Neural cell (in vitro differentiated cells): ENCODE data around the gene TRIM46. TPM values are rescaled to one million over a fixed set of nuclear protein-coding genes. Genes with fewer than 3 reads are reported as not detected.

Source experiments
- H2AFZ ChIP-seq: fragments of 200-600, 300-800 bp; sonication (generic), shearing (Covaris generic); 2 replicates; pipeline ENCODE4 v1.6.0; 2014; ENCODE audit warnings: low read depth, mild to moderate bottlenecking, antibody characterized with exemption, low read length, moderate library complexity
- H3F3A ChIP-seq: fragments of 200-600 bp; shearing (Covaris generic); 2 replicates; pipeline ENCODE4 v1.6.1; 2016; ENCODE audit warnings: mild to moderate bottlenecking, moderate library complexity, mixed read lengths, antibody characterized with exemption, low read length; ENCODE audit not compliant: insufficient read depth, poor library complexity, severe bottlenecking
- H3K27ac ChIP-seq: fragments of 200-600, 300-800 bp; sonication (generic), shearing (Covaris generic); 2 replicates; pipeline ENCODE4 v1.5.1; 2014; ENCODE audit warnings: mild to moderate bottlenecking, low read length, moderate library complexity
- H3K27me3 ChIP-seq: fragments of 300-800, 200-600 bp; sonication (generic), shearing (Covaris generic); 2 replicates; pipeline ENCODE4 v1.6.0; 2014; ENCODE audit warnings: mild to moderate bottlenecking, low read depth, low read length, moderate library complexity; ENCODE audit not compliant: insufficient read depth
- H3K36me3 ChIP-seq: fragments of 300-800, 200-600 bp; sonication (generic), shearing (Covaris generic); 2 replicates; pipeline ENCODE4 v1.5.1; 2014; ENCODE audit warnings: mild to moderate bottlenecking, antibody characterized with exemption, low read length, moderate library complexity; ENCODE audit not compliant: insufficient read depth
- H3K4me2 ChIP-seq: fragments of 300-800, 200-600 bp; sonication (generic), shearing (Covaris generic); 2 replicates; pipeline ENCODE4 v1.6.0; 2014; ENCODE audit warnings: mild to moderate bottlenecking, low read length
- H3K4me3 ChIP-seq: fragments of 300-800, 200-600 bp; sonication (generic), shearing (Covaris generic); 2 replicates; pipeline ENCODE4 v1.5.1; 2014; ENCODE audit warnings: mild to moderate bottlenecking, low read length, moderate library complexity
- H3K79me2 ChIP-seq: fragments of 200-600 bp; shearing (Covaris generic); replicated peaks from 2 replicates; pipeline ENCODE4 v1.6.0; 2014; ENCODE audit warnings: mild to moderate bottlenecking, low read length, moderate library complexity; ENCODE audit not compliant: insufficient read depth
- H3K9ac ChIP-seq: fragments of 300-800, 200-600 bp; sonication (generic), shearing (Covaris generic); 2 replicates; pipeline ENCODE4 v1.6.1; 2016; ENCODE audit warnings: mild to moderate bottlenecking, low read length, mixed read lengths
- H3K9me2 ChIP-seq: fragments of 200-600 bp; shearing (Covaris generic); 2 replicates; pipeline ENCODE4 v1.6.1; 2016; ENCODE audit warnings: mild to moderate bottlenecking, low read length, mixed read lengths; ENCODE audit not compliant: insufficient read depth
- H3K9me3 ChIP-seq: fragments of 200-600, 300-800 bp; sonication (generic), shearing (Covaris generic); 2 replicates; pipeline ENCODE4 v1.6.1; 2016; ENCODE audit warnings: mild to moderate bottlenecking, mixed run types, low read length, moderate library complexity, mixed read lengths
- H4K20me1 ChIP-seq: fragments of 200-600 bp; shearing (Covaris generic); 2 replicates; pipeline ENCODE4 v1.6.1; 2016; ENCODE audit warnings: mild to moderate bottlenecking, mixed run types; ENCODE audit not compliant: insufficient read depth
- CTCF ChIP-seq: fragments of 450-650 bp; IDR thresholded peaks from 2 replicates; pipeline ENCODE4 v1.5.1; 2014; ENCODE audit warnings: antibody characterized with exemption, mild to moderate bottlenecking, moderate library complexity; ENCODE audit not compliant: poor library complexity, severe bottlenecking
- EP300 ChIP-seq: fragments of 450-650 bp; conservative IDR thresholded peaks from 2 replicates; pipeline ENCODE4 v1.6.1; 2014; ENCODE audit warnings: antibody characterized with exemption, mild to moderate bottlenecking, moderate library complexity; ENCODE audit not compliant: poor library complexity, severe bottlenecking
- EZH2 ChIP-seq: fragments of 200-600, 300-800 bp; shearing (Covaris generic), sonication (generic); IDR thresholded peaks from 2 replicates; pipeline ENCODE4 v1.6.1; 2014; ENCODE audit warnings: antibody characterized with exemption, low read length, borderline replicate concordance, mild to moderate bottlenecking; ENCODE audit not compliant: insufficient read depth, poor library complexity, severe bottlenecking
- MXI1 ChIP-seq: fragments of 450-650 bp; conservative IDR thresholded peaks from 2 replicates; pipeline ENCODE4 v1.6.1; 2014; ENCODE audit warnings: antibody characterized with exemption, mild to moderate bottlenecking; ENCODE audit not compliant: poor library complexity, severe bottlenecking
- POLR2AphosphoS5 ChIP-seq: IDR thresholded peaks from 2 replicates; pipeline ENCODE4 v1.6.1; 2012
- RAD21 ChIP-seq: fragments of 450-650 bp; conservative IDR thresholded peaks from 2 replicates; pipeline ENCODE4 v1.6.1; 2014; ENCODE audit warnings: antibody characterized with exemption, mild to moderate bottlenecking, moderate library complexity
- REST ChIP-seq: IDR thresholded peaks from 2 replicates; pipeline ENCODE4 v1.6.1; 2012; ENCODE audit warnings: borderline replicate concordance
- SMC3 ChIP-seq: fragments of 450-650 bp; conservative IDR thresholded peaks from 2 replicates; pipeline ENCODE4 v1.6.1; 2014; ENCODE audit warnings: antibody characterized with exemption, mild to moderate bottlenecking, moderate library complexity; ENCODE audit not compliant: poor library complexity
- TAF1 ChIP-seq: IDR thresholded peaks from 2 replicates; pipeline ENCODE4 v1.6.1; 2012; ENCODE audit warnings: low read depth
- polyA plus RNA-seq: library from polyadenylated mRNA; depleted of rRNA; stranded (reverse); fragments of >200 nt; gene quantifications from 2 replicates; pipeline ENCODE4 v1.2.3, GENCODE V29; 2014

The TRIM46 gene
- polyA plus RNA-seq, 1 donor from 2014 or later = 31.5 TPM

DNA sequence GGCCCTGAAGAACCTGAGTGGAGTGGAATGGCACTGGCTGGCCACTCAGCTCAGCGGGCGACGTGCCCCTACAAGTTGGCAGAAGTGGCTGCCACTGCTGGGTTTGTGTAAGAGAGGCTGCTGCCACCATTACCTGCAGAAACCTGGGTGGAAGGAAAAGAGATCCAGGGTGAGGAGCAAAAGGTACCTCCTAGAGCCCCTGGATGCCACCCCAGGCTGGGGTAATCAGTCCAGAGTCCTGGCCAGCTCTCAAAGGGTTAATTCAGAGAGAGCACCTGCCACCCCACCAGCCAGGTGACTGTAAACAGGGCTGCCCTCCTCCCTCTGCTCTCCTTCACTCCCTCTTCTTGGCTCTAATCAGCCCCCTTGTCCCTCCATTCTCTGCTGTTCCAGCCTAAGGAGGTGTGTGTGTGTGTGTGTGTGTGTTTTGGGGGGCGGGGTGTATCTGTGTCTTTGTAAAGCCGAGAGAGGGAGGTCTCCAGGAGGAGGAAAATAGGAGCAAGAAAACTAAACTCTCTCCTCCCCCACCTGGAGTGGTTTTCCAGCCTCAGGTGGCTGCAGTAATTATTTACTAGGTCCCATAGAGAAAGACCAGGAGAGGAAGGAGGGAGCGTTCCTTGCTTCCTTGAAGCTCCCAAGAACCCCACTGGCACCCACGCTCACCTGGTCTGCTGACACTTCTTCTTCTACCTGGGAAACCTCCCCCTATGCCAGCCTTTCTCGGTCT is 12.6 kb downstream of the TRIM46 start:
- Histone ChIP-seq H2AFZ (no peak overlapping the region), H3K9me3 (no peaks in the 10 kb centered on the region), H3K4me2 (no peak overlapping the region), H3K36me3 (no peaks in the 10 kb centered on the region), H3K27me3 (no peaks in the 10 kb centered on the region), H3F3A (no peaks in the 10 kb centered on the region), H3K27ac (no peak overlapping the region), H3K4me3 (no peak overlapping the region), H3K9ac (no peak overlapping the region), H4K20me1 (no peaks in the 10 kb centered on the region), H3K79me2 (no peaks in the 10 kb centered on the region), H3K9me2 (no peaks in the 10 kb centered on the region)
- no peak for TF ChIP-seq CTCF
- no peak for TF ChIP-seq MXI1
- no peak for TF ChIP-seq TAF1
- TF ChIP-seq RAD21 = no peak
- no peak for TF ChIP-seq SMC3
- TF ChIP-seq POLR2AphosphoS5 = no peak
- TF ChIP-seq EP300 = no peak
- TF ChIP-seq REST = no peak
- TF ChIP-seq EZH2 = no peak

DNA sequence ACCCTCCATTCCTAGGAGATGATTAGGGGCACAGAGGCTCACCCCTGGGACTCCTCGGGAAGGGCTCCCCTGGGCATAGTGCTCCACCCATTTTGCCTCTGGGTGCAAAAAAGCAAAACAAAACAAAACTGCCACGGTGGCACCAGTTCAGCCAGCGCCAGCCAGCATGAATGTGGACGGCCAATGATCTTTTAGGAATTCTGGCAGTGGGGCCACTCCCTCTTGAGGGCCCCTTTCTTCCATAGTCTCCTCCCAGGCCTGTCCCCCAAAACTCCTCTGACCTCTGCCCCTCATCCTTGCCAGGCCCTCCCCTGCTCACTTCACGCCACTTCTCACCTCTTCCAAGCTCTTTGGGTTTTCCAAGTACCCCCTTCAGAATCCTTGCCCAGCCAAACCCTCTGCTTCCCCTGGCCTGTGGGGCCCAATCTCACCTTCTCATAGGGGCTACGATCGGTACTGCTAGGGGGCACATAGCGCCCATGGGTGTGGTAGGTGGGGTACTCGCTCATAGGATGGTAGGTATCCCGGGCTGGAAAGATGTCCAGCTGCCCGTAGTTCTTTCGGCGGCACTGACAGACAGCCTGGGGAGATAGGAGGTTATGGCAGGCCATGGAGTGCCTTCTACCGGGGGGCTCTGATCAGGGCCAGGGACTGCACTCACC is 13.3 kb downstream of the TRIM46 start:
- Histone ChIP-seq H3K4me2 (no peak overlapping the region), H3K9me2 (no peaks in the 10 kb centered on the region), H3K27ac (no peak overlapping the region), H3K9ac (no peak overlapping the region), H3K27me3 (no peaks in the 10 kb centered on the region), H4K20me1 (no peaks in the 10 kb centered on the region), H3K36me3 (no peaks in the 10 kb centered on the region), H3K4me3 (no peak overlapping the region), H3K79me2 (no peaks in the 10 kb centered on the region), H2AFZ (no peak overlapping the region), H3K9me3 (no peaks in the 10 kb centered on the region), H3F3A (no peaks in the 10 kb centered on the region)
- no peak for TF ChIP-seq EZH2
- TF ChIP-seq MXI1 = no peak
- TF ChIP-seq TAF1 = no peak
- TF ChIP-seq POLR2AphosphoS5 = no peak
- TF ChIP-seq EP300 = no peak
- no peak for TF ChIP-seq REST
- no peak for TF ChIP-seq CTCF
